Measurements from ENCODE around the gene LARGE2. TPM values are rescaled to one million over a fixed set of nuclear protein-coding genes. Genes with fewer than 3 reads are reported as not detected.

The LARGE2 gene
- total RNA-seq, 1 experiment from 2014 or later, result 108 TPM

GRCh38 chr11:45935349-45936064 lies 13.1 kb downstream of the LARGE2 start:
- Histone ChIP-seq H3K27ac (ENCODE audit: insufficient read length, low read depth, low read length) (no peak overlapping the region), H2BK15ac (ENCODE audit: low read depth, low read length) (no peak overlapping the region), H3K9ac (ENCODE audit: extremely low read depth, insufficient read length, low read length) (no peak overlapping the region), H3K27me3 (ENCODE audit: insufficient read depth, low read length) (no peaks in the 10 kb centered on the region), H2BK5ac (ENCODE audit: insufficient read length, low read length) (no peak overlapping the region), H3K56ac (ENCODE audit: insufficient read length, low read depth, low read length) (no peak overlapping the region), H4K20me1 (ENCODE audit: control insufficient read depth, insufficient read depth, insufficient read length) (no peaks in the 10 kb centered on the region), H2AK5ac (ENCODE audit: insufficient read length, low read length) (no peak overlapping the region), H2BK20ac (ENCODE audit: low read depth, low read length, poor library complexity, severe bottlenecking) (no peak overlapping the region), H4K91ac (ENCODE audit: insufficient read length, low read depth, low read length) (no peak overlapping the region), H3K14ac (ENCODE audit: insufficient read depth, low read length) (no peak overlapping the region), H3K9me3 (ENCODE audit: control insufficient read depth, low read depth, low read length) (no peaks in the 10 kb centered on the region), H4K5ac (ENCODE audit: insufficient read length, low read depth, low read length) (no peak overlapping the region), H3K23me2 (ENCODE audit: insufficient read length, low read depth, low read length, poor library complexity, severe bottlenecking) (no peaks in the 10 kb centered on the region), H2BK12ac (ENCODE audit: insufficient read length, low read depth, low read length) (no peak overlapping the region), H2AFZ (ENCODE audit: low read length) (no peak overlapping the region), H3T11ph (ENCODE audit: low read length) (no peak overlapping the region), H2BK120ac (ENCODE audit: low read depth, low read length, poor library complexity, severe bottlenecking) (no peak overlapping the region), H3K79me2 (ENCODE audit: insufficient read depth, low read length) (no peaks in the 10 kb centered on the region), H3K18ac (ENCODE audit: insufficient read length, low read depth, low read length) (no peak overlapping the region), H3K4me1 (ENCODE audit: insufficient read depth, low read length) (0 out of 2 replicates have a peak, but pooled peaks cover 2% of the 10 kb centered on the region), H4K8ac (replicated peaks; ENCODE audit: insufficient read length, low read depth, low read length) (no peak overlapping the region), H3K4ac (ENCODE audit: low read depth, low read length) (no peak overlapping the region), H3K4me2 (ENCODE audit: insufficient read depth, insufficient read length, low read length) (no peak overlapping the region), H3K23ac (ENCODE audit: insufficient read length, low read depth, low read length) (no peak overlapping the region), H3K79me1 (ENCODE audit: insufficient read depth, low read depth, low read length, poor library complexity, severe bottlenecking) (no peaks in the 10 kb centered on the region)
- Mint-ChIP-seq H3K36me3 (ENCODE audit: insufficient read depth in 1 of 3, low read depth in 3 of 3) (peaks cover 0 to 36% (median 36%) of the 10 kb centered on the region in 3 experiments), H3K4me3 (no peak overlapping the region), H3K27ac (no peak overlapping the region; a peak in 2 of 7 replicates), H3K27me3 (ENCODE audit: low read depth) (no peaks in the 10 kb centered on the region), H3K4me1 (peaks cover 15 to 23% of the 10 kb centered on the region in 2 experiments), H3K9me3 (no peaks in the 10 kb centered on the region)
- no peak for DNase-seq
- TF ChIP-seq, protein P1, sequence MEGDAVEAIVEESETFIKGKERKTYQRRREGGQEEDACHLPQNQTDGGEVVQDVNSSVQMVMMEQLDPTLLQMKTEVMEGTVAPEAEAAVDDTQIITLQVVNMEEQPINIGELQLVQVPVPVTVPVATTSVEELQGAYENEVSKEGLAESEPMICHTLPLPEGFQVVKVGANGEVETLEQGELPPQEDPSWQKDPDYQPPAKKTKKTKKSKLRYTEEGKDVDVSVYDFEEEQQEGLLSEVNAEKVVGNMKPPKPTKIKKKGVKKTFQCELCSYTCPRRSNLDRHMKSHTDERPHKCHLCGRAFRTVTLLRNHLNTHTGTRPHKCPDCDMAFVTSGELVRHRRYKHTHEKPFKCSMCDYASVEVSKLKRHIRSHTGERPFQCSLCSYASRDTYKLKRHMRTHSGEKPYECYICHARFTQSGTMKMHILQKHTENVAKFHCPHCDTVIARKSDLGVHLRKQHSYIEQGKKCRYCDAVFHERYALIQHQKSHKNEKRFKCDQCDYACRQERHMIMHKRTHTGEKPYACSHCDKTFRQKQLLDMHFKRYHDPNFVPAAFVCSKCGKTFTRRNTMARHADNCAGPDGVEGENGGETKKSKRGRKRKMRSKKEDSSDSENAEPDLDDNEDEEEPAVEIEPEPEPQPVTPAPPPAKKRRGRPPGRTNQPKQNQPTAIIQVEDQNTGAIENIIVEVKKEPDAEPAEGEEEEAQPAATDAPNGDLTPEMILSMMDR (conservative IDR thresholded peaks at IDR 0.05), result no peak
- no CpG with 5 or more reads among the region's 8 CpGs for WGBS (ENCODE audit: extremely low coverage, insufficient read length, low lambda C conversion rate)
